GM06990 (cell line): ENCODE data around the gene TNFSF11.

ENCODE experiments used
- DNase-seq: peaks from one replicate; pipeline ENCODE4 v3.0.0-alpha.2; 2011; ENCODE audit not compliant: insufficient read length; ENCODE audit errors: extremely low read depth
- H3K27me3 ChIP-seq: replicated peaks from 2 replicates; pipeline ENCODE4 v1.6.0; 2011; ENCODE audit warnings: low read length; ENCODE audit not compliant: control insufficient read depth, insufficient read depth
- H3K36me3 ChIP-seq: 2 replicates; pipeline ENCODE4 v1.5.1; 2011; ENCODE audit warnings: low read length; ENCODE audit not compliant: control insufficient read depth, insufficient read depth
- H3K4me3 ChIP-seq: replicated peaks from 2 replicates; pipeline ENCODE4 v1.5.1; 2011; ENCODE audit warnings: low read depth, mild to moderate bottlenecking, control low read depth, low read length
- TF ChIP-seq, protein P1 (sequence below): IDR thresholded peaks from 2 replicates; pipeline ENCODE4 v1.5.1; 2011; ENCODE audit warnings: low read length, control low read depth, mild to moderate bottlenecking, inconsistent platforms; ENCODE audit not compliant: insufficient read depth, poor library complexity, severe bottlenecking

Gene TNFSF11

DNA sequence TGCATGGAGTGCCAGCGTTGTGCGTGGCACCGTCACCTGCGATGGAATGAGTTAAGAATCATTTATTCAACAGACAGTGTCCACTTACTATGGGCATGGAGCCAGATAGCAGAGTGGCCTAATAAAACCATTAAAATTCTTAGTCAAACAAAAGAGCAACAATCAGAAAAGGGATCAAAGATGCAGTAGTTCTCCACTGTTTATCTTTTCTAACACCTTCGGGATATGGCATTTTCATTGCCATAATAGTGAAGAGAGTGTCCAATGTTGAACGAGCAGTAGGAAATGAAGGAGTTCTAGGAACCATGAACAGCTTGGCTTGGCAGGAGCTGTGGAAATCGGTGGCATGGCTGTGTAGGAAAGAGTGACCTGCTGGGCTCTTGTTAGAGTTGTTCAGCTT, 2.0 kb downstream of the TNFSF11 start:
- DNase-seq, result no peak
- no peaks in the 10 kb centered on the region for H3K36me3 ChIP-seq
- no peaks in the 10 kb centered on the region for H3K27me3 ChIP-seq
- peak overlapping the region; percentile 73 for H3K4me3 ChIP-seq
- TF ChIP-seq, protein P1, sequence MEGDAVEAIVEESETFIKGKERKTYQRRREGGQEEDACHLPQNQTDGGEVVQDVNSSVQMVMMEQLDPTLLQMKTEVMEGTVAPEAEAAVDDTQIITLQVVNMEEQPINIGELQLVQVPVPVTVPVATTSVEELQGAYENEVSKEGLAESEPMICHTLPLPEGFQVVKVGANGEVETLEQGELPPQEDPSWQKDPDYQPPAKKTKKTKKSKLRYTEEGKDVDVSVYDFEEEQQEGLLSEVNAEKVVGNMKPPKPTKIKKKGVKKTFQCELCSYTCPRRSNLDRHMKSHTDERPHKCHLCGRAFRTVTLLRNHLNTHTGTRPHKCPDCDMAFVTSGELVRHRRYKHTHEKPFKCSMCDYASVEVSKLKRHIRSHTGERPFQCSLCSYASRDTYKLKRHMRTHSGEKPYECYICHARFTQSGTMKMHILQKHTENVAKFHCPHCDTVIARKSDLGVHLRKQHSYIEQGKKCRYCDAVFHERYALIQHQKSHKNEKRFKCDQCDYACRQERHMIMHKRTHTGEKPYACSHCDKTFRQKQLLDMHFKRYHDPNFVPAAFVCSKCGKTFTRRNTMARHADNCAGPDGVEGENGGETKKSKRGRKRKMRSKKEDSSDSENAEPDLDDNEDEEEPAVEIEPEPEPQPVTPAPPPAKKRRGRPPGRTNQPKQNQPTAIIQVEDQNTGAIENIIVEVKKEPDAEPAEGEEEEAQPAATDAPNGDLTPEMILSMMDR, result no peak

DNA sequence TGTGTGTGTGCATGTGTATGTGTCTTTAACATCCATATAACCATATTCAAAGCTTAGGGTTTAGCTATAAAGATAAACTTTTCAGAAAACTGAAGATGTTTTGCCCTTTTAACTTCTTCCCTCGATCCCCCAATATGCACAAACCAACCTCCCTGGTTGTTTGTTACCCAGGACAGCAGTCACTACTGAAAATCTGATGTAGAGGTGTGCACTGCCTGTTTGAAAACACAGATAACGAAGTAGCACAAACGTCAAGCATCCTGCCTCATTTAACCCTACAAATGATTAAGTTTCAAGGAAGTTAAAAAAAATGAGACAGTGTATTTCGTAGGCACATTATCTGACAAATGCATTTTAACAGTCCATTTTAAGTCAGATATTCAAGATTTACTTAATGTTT, 3.6 kb downstream of the TNFSF11 start:
- no peaks in the 10 kb centered on the region for H3K36me3 ChIP-seq
- DNase-seq, result no peak
- no peak overlapping the region; the same call in 1 of the 2 replicates for H3K4me3 ChIP-seq
- no peaks in the 10 kb centered on the region for H3K27me3 ChIP-seq
- TF ChIP-seq, protein P1, result no peak

DNA sequence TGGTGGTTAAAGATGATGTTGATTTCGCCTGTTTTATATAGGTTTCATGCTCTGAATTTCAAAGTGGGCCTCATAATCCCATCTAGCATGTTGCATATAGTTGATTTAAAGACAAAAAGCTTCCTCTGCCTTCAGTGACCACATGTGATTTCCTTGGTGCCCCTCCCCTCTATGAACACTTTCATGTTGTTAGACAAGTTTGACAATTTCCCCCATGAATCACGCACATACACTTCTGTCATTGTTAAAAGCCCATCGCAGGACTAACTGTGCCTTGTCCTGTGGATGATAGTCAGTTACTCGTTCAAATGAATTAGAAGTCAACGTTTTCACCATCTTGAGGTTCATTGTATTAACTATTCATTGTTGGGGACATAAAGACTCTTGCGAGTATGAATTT, 6.7 kb downstream of the TNFSF11 start:
- TF ChIP-seq, protein P1, result no peak
- no peak overlapping the region for H3K4me3 ChIP-seq
- DNase-seq, result no peak
- no peaks in the 10 kb centered on the region; the same call in 1 of the 2 replicates for H3K36me3 ChIP-seq
- H3K27me3 ChIP-seq, result no peaks in the 10 kb centered on the region

DNA sequence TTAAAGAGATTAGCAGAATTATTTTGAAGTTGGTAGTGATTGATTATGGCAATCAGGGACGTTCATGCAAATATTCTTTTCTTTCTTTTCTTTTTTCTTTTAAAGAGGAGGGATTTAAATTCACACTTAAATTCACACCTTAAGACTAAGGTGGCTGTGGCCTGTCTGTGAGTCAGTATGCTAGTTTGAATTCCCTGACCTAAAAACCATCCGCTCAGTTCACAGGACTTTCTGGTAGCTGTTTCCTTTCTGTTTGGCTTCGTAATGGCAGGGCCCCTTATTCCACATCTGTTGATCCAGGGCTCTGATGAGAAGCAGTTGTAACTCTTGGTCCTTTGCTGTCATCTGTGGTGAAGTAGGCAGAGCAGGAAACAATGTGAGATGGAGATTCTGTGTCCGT, 7.5 kb downstream of the TNFSF11 start:
- DNase-seq, result no peak
- Histone ChIP-seq H3K36me3 (no peaks in the 10 kb centered on the region; the same call in 1 of the 2 replicates), H3K4me3 (no peak overlapping the region), H3K27me3 (no peaks in the 10 kb centered on the region)
- TF ChIP-seq, protein P1, result no peak

DNA sequence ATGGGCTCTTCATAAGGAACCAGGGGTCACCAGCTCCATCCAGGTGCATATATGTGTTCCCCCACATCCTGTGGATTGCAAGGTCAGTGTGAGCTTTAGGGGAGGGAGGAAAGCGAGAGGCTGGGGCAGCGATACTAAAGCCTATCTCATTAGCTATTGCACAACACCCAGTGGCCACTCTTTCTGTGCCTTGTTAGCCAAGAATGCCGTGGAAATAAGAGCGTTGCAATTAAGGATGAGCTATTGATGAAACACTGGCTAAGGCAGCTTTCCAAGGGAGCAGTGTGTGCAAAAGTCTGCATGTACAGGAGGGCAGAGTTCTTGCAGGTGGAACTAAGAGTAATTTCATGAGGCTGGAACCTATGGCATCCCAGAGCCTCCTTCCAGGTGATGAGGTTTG, 17.6 kb downstream of the TNFSF11 start:
- no peak for DNase-seq
- no peaks in the 10 kb centered on the region for H3K27me3 ChIP-seq
- H3K4me3 ChIP-seq, result no peak overlapping the region
- TF ChIP-seq, protein P1, result no peak
- no peaks in the 10 kb centered on the region for H3K36me3 ChIP-seq
